Neural progenitor cell (in vitro differentiated cells): ENCODE measurements around the gene TYMS. TPM values are rescaled to one million over a fixed set of nuclear protein-coding genes. Genes with fewer than 3 reads are reported as not detected.

Experiments
- DNase-seq: peaks from one replicate; pipeline ENCODE4 v3.0.0-alpha.2; 2016; ENCODE audit warnings: low spot score
- H2AFZ ChIP-seq: fragments of 200-600 bp; sonication (generic); replicated peaks from 2 replicates; pipeline ENCODE4 v1.6.1; 2016; ENCODE audit warnings: antibody characterized with exemption
- H3F3A ChIP-seq: fragments of 200-600 bp; sonication (generic); 2 replicates; pipeline ENCODE4 v1.6.1; 2016; ENCODE audit warnings: antibody characterized with exemption, low read depth
- H3K27ac ChIP-seq: fragments of 200-600 bp; sonication (generic); 2 replicates; pipeline ENCODE4 v1.5.1; 2016; ENCODE audit warnings: mild to moderate bottlenecking
- H3K27me3 ChIP-seq: fragments of 200-600 bp; sonication (generic); 2 replicates; pipeline ENCODE4 v1.6.1; 2016; ENCODE audit warnings: mild to moderate bottlenecking, moderate library complexity
- H3K36me3 ChIP-seq: fragments of 200-600 bp; sonication (generic); 2 replicates; pipeline ENCODE4 v1.5.1; 2016
- H3K4me1 ChIP-seq: fragments of 200-600 bp; sonication (generic); 2 replicates; pipeline ENCODE4 v1.6.1; 2016; ENCODE audit warnings: mixed run types
- H3K4me2 ChIP-seq: fragments of 200-600 bp; sonication (generic); 2 replicates; pipeline ENCODE4 v1.6.1; 2016
- H3K4me3 ChIP-seq: fragments of 200-600 bp; sonication (generic); 2 replicates; pipeline ENCODE4 v1.5.1; 2016
- H3K79me2 ChIP-seq: fragments of 200-600 bp; sonication (generic); 2 replicates; pipeline ENCODE4 v1.6.1; 2016; ENCODE audit warnings: low read depth
- H3K9ac ChIP-seq: fragments of 200-600 bp; sonication (generic); 2 replicates; pipeline ENCODE4 v1.6.1; 2016
- H3K9me3 ChIP-seq: fragments of 200-600 bp; sonication (generic); 2 replicates; pipeline ENCODE4 v1.5.1; 2016; ENCODE audit warnings: low read depth
- H4K20me1 ChIP-seq: fragments of 200-600 bp; sonication (generic); 2 replicates; pipeline ENCODE4 v1.6.1; 2016; ENCODE audit warnings: low read depth
- H3K27ac Mint-ChIP-seq: 3 replicates; pipeline ENCODE4 v1.8.0; 2021; ENCODE audit warnings: mixed read lengths
- H3K27me3 Mint-ChIP-seq: 2 replicates; pipeline ENCODE4 v1.8.0; 2022; ENCODE audit warnings: low read depth, mild to moderate bottlenecking, inconsistent platforms, moderate library complexity, mixed read lengths; ENCODE audit not compliant: insufficient read depth
- H3K36me3 Mint-ChIP-seq: 3 replicates; pipeline ENCODE4 v1.8.0; 2021; ENCODE audit warnings: mixed read lengths
- H3K4me1 Mint-ChIP-seq: 3 replicates; pipeline ENCODE4 v1.8.0; 2021; ENCODE audit warnings: mixed read lengths
- H3K4me3 Mint-ChIP-seq: 3 replicates; pipeline ENCODE4 v1.8.0; 2021; ENCODE audit warnings: mild to moderate bottlenecking, moderate library complexity, mixed read lengths
- H3K9me3 Mint-ChIP-seq: 3 replicates; pipeline ENCODE4 v1.8.0; 2020; ENCODE audit warnings: mixed read lengths
- CTCF ChIP-seq: fragments of 200-600 bp; sonication (generic); IDR thresholded peaks from 2 replicates; pipeline ENCODE4 v1.5.1; 2017; ENCODE audit warnings: antibody characterized with exemption, mild to moderate bottlenecking
- EZH2 ChIP-seq: fragments of 200-600 bp; sonication (generic); IDR thresholded peaks from 2 replicates; pipeline ENCODE4 v1.6.1; 2017; ENCODE audit warnings: antibody characterized with exemption, mild to moderate bottlenecking, moderate library complexity
- EZH2phosphoT487 ChIP-seq: fragments of 200-600 bp; sonication (generic); IDR thresholded peaks from 2 replicates; pipeline ENCODE4 v1.6.1; 2017; ENCODE audit warnings: antibody characterized with exemption
- total RNA-seq: library from RNA; depleted of rRNA; stranded (reverse); fragments of >200 nt; gene quantifications from 2 replicates; pipeline ENCODE4 v1.2.3, GENCODE V29; 2015; ENCODE audit warnings: low replicate concordance

Gene TYMS
- total RNA-seq, 1 donor from 2014 or later = 86.9 TPM

GRCh38 chr18:666177-666576 lies 8.7 kb downstream of the TYMS start:
- peaks cover 23% of the 10 kb centered on the region for H3K79me2 ChIP-seq
- TF ChIP-seq CTCF = peak; percentile 50
- no peak for TF ChIP-seq EZH2phosphoT487
- Mint-ChIP-seq H3K4me1 (no peaks in the 10 kb centered on the region), H3K27ac (no peak overlapping the region), H3K27me3 (peaks cover 3% of the 10 kb centered on the region), H3K36me3 (peaks cover 54% of the 10 kb centered on the region), H3K4me3 (peak overlapping the region; percentile 27), H3K9me3 (peaks cover 17% of the 10 kb centered on the region)
- no peak overlapping the region for H3K4me3 ChIP-seq
- no peaks in the 10 kb centered on the region for H3K4me1 ChIP-seq
- peak; percentile 18 for DNase-seq
- H3K36me3 ChIP-seq = peaks cover 19% of the 10 kb centered on the region
- no peak overlapping the region for H3K27ac ChIP-seq
- H3K9me3 ChIP-seq = no peaks in the 10 kb centered on the region
- H3K27me3 ChIP-seq = no peaks in the 10 kb centered on the region
- H3F3A ChIP-seq = no peaks in the 10 kb centered on the region
- H4K20me1 ChIP-seq = no peaks in the 10 kb centered on the region
- H3K9ac ChIP-seq = no peak overlapping the region
- H3K4me2 ChIP-seq = no peak overlapping the region
- no peak overlapping the region for H2AFZ ChIP-seq

GRCh38 chr18:666628-667027 lies 9.2 kb downstream of the TYMS start:
- Histone ChIP-seq H4K20me1 (no peaks in the 10 kb centered on the region), H3F3A (no peaks in the 10 kb centered on the region), H3K27ac (no peak overlapping the region), H2AFZ (no peak overlapping the region), H3K36me3 (peaks cover 19% of the 10 kb centered on the region), H3K79me2 (peaks cover 19% of the 10 kb centered on the region), H3K4me1 (no peaks in the 10 kb centered on the region), H3K27me3 (no peaks in the 10 kb centered on the region), H3K4me2 (no peak overlapping the region), H3K9me3 (no peaks in the 10 kb centered on the region), H3K9ac (no peak overlapping the region), H3K4me3 (no peak overlapping the region)
- no peak for DNase-seq
- no peak overlapping the region for H3K4me3 Mint-ChIP-seq
- no peaks in the 10 kb centered on the region for H3K4me1 Mint-ChIP-seq
- H3K9me3 Mint-ChIP-seq = peaks cover 13% of the 10 kb centered on the region
- H3K36me3 Mint-ChIP-seq = peaks cover 53% of the 10 kb centered on the region
- H3K27me3 Mint-ChIP-seq = peaks cover 3% of the 10 kb centered on the region
- TF ChIP-seq EZH2phosphoT487 (no peak), EZH2 (no peak), CTCF (no peak)
- no peak overlapping the region for H3K27ac Mint-ChIP-seq

- TF ChIP-seq CTCF = no peak
- TF ChIP-seq EZH2 = no peak
- TF ChIP-seq EZH2phosphoT487 = no peak
- H3K27me3 Mint-ChIP-seq = peaks cover 3% of the 10 kb centered on the region
- peaks cover 47% of the 10 kb centered on the region for H3K36me3 Mint-ChIP-seq
Measured at GRCh38 chr18:668260-668659, 10.8 kb downstream of the TYMS start.

More at GRCh38 chr18:668260-668659, 10.8 kb downstream of the TYMS start:
- Mint-ChIP-seq H3K4me1 (no peaks in the 10 kb centered on the region), H3K9me3 (peaks cover 8% of the 10 kb centered on the region), H3K27ac (no peak overlapping the region), H3K4me3 (no peak overlapping the region)
- Histone ChIP-seq H3K79me2 (peaks cover 12% of the 10 kb centered on the region), H3K4me1 (no peaks in the 10 kb centered on the region), H3K36me3 (peaks cover 28% of the 10 kb centered on the region), H3K27me3 (no peaks in the 10 kb centered on the region), H3K4me2 (no peak overlapping the region), H3F3A (no peaks in the 10 kb centered on the region), H3K9ac (no peak overlapping the region), H3K9me3 (no peaks in the 10 kb centered on the region), H4K20me1 (no peaks in the 10 kb centered on the region), H3K27ac (no peak overlapping the region), H3K4me3 (no peak overlapping the region), H2AFZ (no peak overlapping the region)
- no peak for DNase-seq
